WERI-Rb-1 (cell line): Measurements from ENCODE around the gene MYLK.

Source experiments
- DNase-seq: peaks from one replicate; pipeline ENCODE4 v3.0.0-alpha.2; 2020
- H3K27ac ChIP-seq: fragments of 250-450 bp; sonication (Bioruptor Pico); 2 replicates; pipeline ENCODE4 v1.5.1; 2020; ENCODE audit warnings: mild to moderate bottlenecking, moderate library complexity
- H3K27me3 ChIP-seq: fragments of 250-450 bp; sonication (Bioruptor Pico); 2 replicates; pipeline ENCODE4 v1.5.1; 2021; ENCODE audit warnings: mild to moderate bottlenecking, low read depth, moderate library complexity; ENCODE audit not compliant: insufficient read depth, severe bottlenecking
- H3K36me3 ChIP-seq: fragments of 250-450 bp; sonication (Bioruptor Pico); 2 replicates; pipeline ENCODE4 v1.5.1; 2020; ENCODE audit warnings: mild to moderate bottlenecking, moderate library complexity
- H3K4me3 ChIP-seq: 2 replicates; pipeline ENCODE4 v1.5.1; 2011; ENCODE audit warnings: low read depth, mild to moderate bottlenecking, control low read depth, low read length
- H3K9me3 ChIP-seq: fragments of 250-450 bp; sonication (Bioruptor Pico); 2 replicates; pipeline ENCODE4 v1.5.1; 2021; ENCODE audit warnings: mild to moderate bottlenecking, moderate library complexity; ENCODE audit not compliant: severe bottlenecking
- TF ChIP-seq, protein P1 (sequence below): IDR thresholded peaks from 2 replicates; pipeline ENCODE4 v1.5.1; 2011; ENCODE audit warnings: low read depth, mild to moderate bottlenecking, control low read depth, inconsistent platforms, low read length

The MYLK gene

DNA sequence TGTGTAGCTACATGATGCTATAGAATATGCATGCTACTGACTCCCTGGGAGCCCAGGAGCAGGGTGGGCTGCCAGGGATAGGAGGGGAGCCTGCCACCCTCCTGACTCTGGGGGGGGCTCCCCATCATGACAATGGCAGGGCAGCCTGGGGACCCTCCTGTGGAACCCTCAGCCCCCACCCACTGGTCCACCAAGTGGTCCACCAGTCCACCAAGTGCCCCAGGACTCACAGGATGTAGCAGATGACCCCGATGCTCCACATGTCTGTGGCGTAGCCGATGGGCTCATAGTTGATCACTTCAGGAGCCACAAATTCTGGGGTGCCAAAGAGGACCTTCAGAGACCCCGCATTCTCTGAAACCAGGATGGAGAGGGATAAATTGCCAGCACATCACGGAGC is 246.3 kb downstream of the MYLK start:
- no peaks in the 10 kb centered on the region for H3K9me3 ChIP-seq
- no peak overlapping the region; the same call in 1 of the 2 replicates for H3K27ac ChIP-seq
- no peak for DNase-seq
- TF ChIP-seq, protein P1, sequence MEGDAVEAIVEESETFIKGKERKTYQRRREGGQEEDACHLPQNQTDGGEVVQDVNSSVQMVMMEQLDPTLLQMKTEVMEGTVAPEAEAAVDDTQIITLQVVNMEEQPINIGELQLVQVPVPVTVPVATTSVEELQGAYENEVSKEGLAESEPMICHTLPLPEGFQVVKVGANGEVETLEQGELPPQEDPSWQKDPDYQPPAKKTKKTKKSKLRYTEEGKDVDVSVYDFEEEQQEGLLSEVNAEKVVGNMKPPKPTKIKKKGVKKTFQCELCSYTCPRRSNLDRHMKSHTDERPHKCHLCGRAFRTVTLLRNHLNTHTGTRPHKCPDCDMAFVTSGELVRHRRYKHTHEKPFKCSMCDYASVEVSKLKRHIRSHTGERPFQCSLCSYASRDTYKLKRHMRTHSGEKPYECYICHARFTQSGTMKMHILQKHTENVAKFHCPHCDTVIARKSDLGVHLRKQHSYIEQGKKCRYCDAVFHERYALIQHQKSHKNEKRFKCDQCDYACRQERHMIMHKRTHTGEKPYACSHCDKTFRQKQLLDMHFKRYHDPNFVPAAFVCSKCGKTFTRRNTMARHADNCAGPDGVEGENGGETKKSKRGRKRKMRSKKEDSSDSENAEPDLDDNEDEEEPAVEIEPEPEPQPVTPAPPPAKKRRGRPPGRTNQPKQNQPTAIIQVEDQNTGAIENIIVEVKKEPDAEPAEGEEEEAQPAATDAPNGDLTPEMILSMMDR = no peak
- no peaks in the 10 kb centered on the region for H3K36me3 ChIP-seq
- no peaks in the 10 kb centered on the region for H3K27me3 ChIP-seq
- no peak overlapping the region for H3K4me3 ChIP-seq

DNA sequence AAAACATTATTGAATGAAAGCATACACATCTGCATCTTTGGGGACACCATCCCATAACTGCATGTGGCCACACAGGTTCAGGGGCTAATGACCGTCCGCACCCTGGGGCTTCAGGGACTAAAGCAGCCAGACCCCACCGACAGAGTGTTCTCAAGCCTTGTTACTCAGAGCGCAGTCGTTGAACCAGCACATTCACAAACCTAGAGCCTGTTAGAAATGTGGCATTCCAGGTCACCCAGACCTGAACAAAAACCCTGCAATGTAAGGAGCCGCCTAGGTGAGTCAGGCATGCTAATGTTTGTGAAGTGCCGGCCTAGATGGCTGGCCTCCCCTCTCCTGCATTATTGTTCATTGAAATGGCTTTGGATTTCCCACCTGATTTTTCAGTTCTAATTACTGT is 247.0 kb downstream of the MYLK start:
- H3K27ac ChIP-seq = peak overlapping the region; percentile 55
- H3K9me3 ChIP-seq = no peaks in the 10 kb centered on the region
- H3K27me3 ChIP-seq = no peaks in the 10 kb centered on the region
- TF ChIP-seq, protein P1 = no peak
- H3K4me3 ChIP-seq = no peak overlapping the region
- DNase-seq = no peak
- no peaks in the 10 kb centered on the region for H3K36me3 ChIP-seq

DNA sequence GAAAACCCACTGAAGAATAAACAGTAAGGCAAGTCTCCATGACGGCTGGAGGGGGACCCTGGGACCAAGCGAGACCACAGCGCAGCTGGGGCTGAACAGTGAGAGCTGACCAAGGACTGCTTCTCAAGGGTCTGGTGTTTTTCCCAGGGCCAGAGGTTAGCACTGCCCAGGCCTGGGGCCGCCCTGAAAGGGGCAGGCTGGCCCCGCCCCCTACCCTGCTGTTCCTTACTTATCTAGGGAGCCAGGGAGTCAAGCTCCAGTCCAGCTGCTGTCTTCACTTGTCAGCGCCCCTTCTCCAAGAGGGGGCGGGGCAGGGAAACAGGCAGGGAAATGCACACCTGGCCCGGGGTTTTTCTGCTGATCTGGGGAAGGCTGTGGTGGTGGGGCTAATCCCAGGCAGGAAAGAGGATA is 247.7 kb downstream of the MYLK start:
- Histone ChIP-seq H3K27ac (peak overlapping the region; percentile 59), H3K4me3 (no peak overlapping the region), H3K9me3 (no peaks in the 10 kb centered on the region), H3K36me3 (no peaks in the 10 kb centered on the region), H3K27me3 (no peaks in the 10 kb centered on the region)
- TF ChIP-seq, protein P1 = no peak
- DNase-seq = peak; percentile 97

DNA sequence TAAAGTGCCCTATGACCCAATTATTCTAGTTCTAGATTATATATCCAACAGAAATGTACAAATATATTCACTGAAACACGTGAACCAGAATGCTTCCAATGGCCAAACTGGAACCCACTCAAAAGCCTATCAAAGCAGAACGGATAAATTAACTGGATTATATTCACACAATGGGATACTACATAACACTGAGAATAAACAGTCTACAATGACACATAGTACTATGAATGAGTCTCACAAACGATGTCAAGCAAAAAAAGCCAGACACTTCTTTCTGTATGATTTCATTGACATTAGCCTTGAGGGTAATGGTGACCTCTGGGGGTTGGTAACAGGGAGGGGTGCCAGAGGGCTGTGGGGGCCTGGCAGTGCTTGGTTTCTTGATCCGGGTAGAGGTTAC is 248.4 kb downstream of the MYLK start:
- H3K27me3 ChIP-seq = no peaks in the 10 kb centered on the region
- no peaks in the 10 kb centered on the region for H3K9me3 ChIP-seq
- no peaks in the 10 kb centered on the region for H3K36me3 ChIP-seq
- H3K27ac ChIP-seq = peak overlapping the region; percentile 59; the same call in 1 of the 2 replicates
- TF ChIP-seq, protein P1 = no peak
- DNase-seq = no peak
- no peak overlapping the region for H3K4me3 ChIP-seq

DNA sequence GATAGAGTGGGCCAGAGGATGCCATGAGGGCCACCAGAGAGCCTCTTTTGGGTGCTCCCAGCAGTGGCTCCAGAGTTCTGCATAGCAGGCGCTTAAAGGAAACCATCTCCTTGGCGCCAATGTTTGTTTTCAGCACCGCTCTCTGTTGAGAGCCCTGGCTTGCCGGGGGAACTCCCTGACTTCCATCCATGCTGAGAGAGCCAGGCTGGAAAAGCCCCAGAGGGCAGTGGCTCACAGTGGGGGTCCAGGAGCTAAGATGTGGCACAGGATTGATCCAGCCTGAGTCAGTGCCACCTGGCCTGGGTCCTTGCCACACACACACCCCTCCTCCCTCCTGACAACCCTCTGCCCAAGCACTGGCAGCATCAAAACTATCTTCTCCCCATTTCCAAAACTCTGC is 248.9 kb downstream of the MYLK start:
- H3K4me3 ChIP-seq = no peak overlapping the region
- no peak for DNase-seq
- H3K27me3 ChIP-seq = no peaks in the 10 kb centered on the region
- H3K9me3 ChIP-seq = no peaks in the 10 kb centered on the region
- TF ChIP-seq, protein P1 = no peak
- H3K36me3 ChIP-seq = no peaks in the 10 kb centered on the region
- H3K27ac ChIP-seq = no peak overlapping the region

DNA sequence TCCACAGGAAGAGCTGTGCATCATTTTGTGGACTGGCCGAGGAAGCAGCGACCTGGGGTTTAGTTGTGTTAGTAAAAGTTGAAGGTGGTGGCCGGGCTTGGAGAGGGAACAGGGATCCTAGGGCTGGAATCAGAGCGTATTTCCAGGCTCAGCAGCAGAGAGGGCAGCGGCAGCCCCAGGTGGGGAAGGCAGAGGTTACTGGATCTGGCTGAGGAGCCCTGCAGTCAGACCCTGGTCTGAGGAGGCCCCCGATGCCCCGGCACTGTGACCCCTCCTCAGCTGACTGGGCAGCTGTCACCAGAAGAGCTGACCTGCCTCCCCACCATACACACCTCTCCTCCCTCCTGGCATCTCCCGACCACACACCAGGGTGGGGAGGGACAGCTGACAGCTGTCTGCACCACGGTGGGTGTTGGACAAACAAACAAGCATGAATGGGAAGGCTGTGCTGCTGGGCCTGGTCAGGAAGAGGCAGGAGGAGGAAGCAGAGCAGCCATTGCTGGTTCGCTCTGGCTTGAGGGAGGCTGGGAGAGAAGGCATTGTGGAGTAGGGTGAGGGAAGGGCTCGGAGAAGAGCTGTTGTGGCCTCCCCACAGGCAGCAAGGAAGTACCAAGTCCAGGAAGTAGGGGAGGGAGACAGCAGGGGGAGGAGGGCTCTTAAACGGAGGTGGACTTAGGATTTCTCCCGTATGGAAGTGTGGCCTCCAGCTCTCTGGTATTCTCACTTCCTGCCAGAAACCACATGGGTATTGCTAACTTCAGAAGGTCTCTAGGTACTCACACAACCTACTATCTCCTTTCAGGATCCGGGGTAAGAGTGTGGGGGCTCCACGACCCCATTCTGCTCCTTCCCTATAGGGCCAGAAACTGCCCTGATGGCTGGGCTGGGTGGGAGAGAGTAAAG is 249.7 kb downstream of the MYLK start:
- no peak overlapping the region for H3K4me3 ChIP-seq
- no peak overlapping the region for H3K27ac ChIP-seq
- H3K27me3 ChIP-seq = no peaks in the 10 kb centered on the region
- H3K36me3 ChIP-seq = no peaks in the 10 kb centered on the region
- H3K9me3 ChIP-seq = no peaks in the 10 kb centered on the region
- TF ChIP-seq, protein P1 = no peak
- no peak for DNase-seq
